ENCODE results near the gene NSD1. TPM values are rescaled to one million over a fixed set of nuclear protein-coding genes. Genes with fewer than 3 reads are reported as not detected.

NSD1 gene
- polyA plus RNA-seq, 1 donor (not counting 4 experiments of a cell fraction or from before 2014, with no cell fraction given) = 13.6 TPM

GRCh38 chr5:177185993-177186392 lies 52.4 kb downstream of the NSD1 start:
- dilution Hi-C loops (cut with MboI; ENCODE audit: extremely low pct_ligation_motif_present, low sequenced_read_pairs) = no loop called here
- Histone ChIP-seq H3K4me2 (ENCODE audit: control insufficient read depth, extremely low read depth, insufficient read depth, low read depth, low read length) (no peak overlapping the region), H3K9me1 (ENCODE audit: control insufficient read depth, extremely low read depth, insufficient read depth, low read length) (no peaks in the 10 kb centered on the region), H3K27me3 (ENCODE audit: control insufficient read depth, extremely low read depth, insufficient read depth, low read length) (no peaks in the 10 kb centered on the region), H3K9ac (ENCODE audit: control insufficient read depth, extremely low read depth, insufficient read depth, low read length) (no peak overlapping the region), H3K4me3 (ENCODE audit: control insufficient read depth in 2 of 3, extremely low read depth in 1 of 3, insufficient read depth in 2 of 3, low read depth in 1 of 3, low read length in 3 of 3) (no peak overlapping the region), H3K9me3 (ENCODE audit: control insufficient read depth, low read depth, low read length) (no peaks in the 10 kb centered on the region), H3K27ac (ENCODE audit: control insufficient read depth, insufficient read depth, low read length) (no peak overlapping the region), H3K36me3 (ENCODE audit: control insufficient read depth in 2 of 2, extremely low read depth in 1 of 2, insufficient read depth in 2 of 2, low read length in 2 of 2) (peaks cover 2 to 9% of the 10 kb centered on the region in 2 experiments), H4K20me1 (ENCODE audit: control insufficient read depth, extremely low read depth, insufficient read depth, low read length) (no peaks in the 10 kb centered on the region), H3K4me1 (ENCODE audit: control insufficient read depth, extremely low read depth, insufficient read depth, low read length) (no peaks in the 10 kb centered on the region), H3K79me2 (ENCODE audit: control insufficient read depth, insufficient read depth, low read length) (peaks cover 59% of the 10 kb centered on the region), H2AFZ (ENCODE audit: control insufficient read depth, low read length) (no peak overlapping the region)
- FAIRE-seq = no peak
- no peak for DNase-seq (ENCODE audit: low read depth, low spot score)
- no peak for TF ChIP-seq CTCF (optimal IDR thresholded peaks at IDR 0.05 in 1 of 3, IDR thresholded peaks at IDR 0.05 in 1 of 3, conservative IDR thresholded peaks at IDR 0.05 in 1 of 3; ENCODE audit: extremely low read depth in 1 of 3, insufficient read depth in 2 of 3, low read length in 3 of 3)
- TF ChIP-seq EZH2 (IDR thresholded peaks at IDR 0.05; ENCODE audit: low read length) = no peak

GRCh38 chr5:177186645-177187044 lies 53.1 kb downstream of the NSD1 start:
- Histone ChIP-seq H3K36me3 (ENCODE audit: control insufficient read depth in 2 of 2, extremely low read depth in 1 of 2, insufficient read depth in 2 of 2, low read length in 2 of 2) (peaks cover 3 to 7% of the 10 kb centered on the region in 2 experiments), H3K27ac (ENCODE audit: control insufficient read depth, insufficient read depth, low read length) (no peak overlapping the region), H3K4me3 (ENCODE audit: control insufficient read depth in 2 of 3, extremely low read depth in 1 of 3, insufficient read depth in 2 of 3, low read depth in 1 of 3, low read length in 3 of 3) (no peak overlapping the region), H4K20me1 (ENCODE audit: control insufficient read depth, extremely low read depth, insufficient read depth, low read length) (no peaks in the 10 kb centered on the region), H3K9me3 (ENCODE audit: control insufficient read depth, low read depth, low read length) (no peaks in the 10 kb centered on the region), H3K79me2 (ENCODE audit: control insufficient read depth, insufficient read depth, low read length) (peaks cover 53% of the 10 kb centered on the region), H2AFZ (ENCODE audit: control insufficient read depth, low read length) (no peak overlapping the region), H3K9me1 (ENCODE audit: control insufficient read depth, extremely low read depth, insufficient read depth, low read length) (no peaks in the 10 kb centered on the region), H3K4me2 (ENCODE audit: control insufficient read depth, extremely low read depth, insufficient read depth, low read depth, low read length) (no peak overlapping the region), H3K27me3 (ENCODE audit: control insufficient read depth, extremely low read depth, insufficient read depth, low read length) (no peaks in the 10 kb centered on the region), H3K4me1 (ENCODE audit: control insufficient read depth, extremely low read depth, insufficient read depth, low read length) (no peaks in the 10 kb centered on the region), H3K9ac (ENCODE audit: control insufficient read depth, extremely low read depth, insufficient read depth, low read length) (no peak overlapping the region)
- dilution Hi-C loops (cut with MboI; ENCODE audit: extremely low pct_ligation_motif_present, low sequenced_read_pairs) = no loop called here
- TF ChIP-seq CTCF (optimal IDR thresholded peaks at IDR 0.05 in 1 of 3, IDR thresholded peaks at IDR 0.05 in 1 of 3, conservative IDR thresholded peaks at IDR 0.05 in 1 of 3; ENCODE audit: extremely low read depth in 1 of 3, insufficient read depth in 2 of 3, low read length in 3 of 3) (no peak), EZH2 (IDR thresholded peaks at IDR 0.05; ENCODE audit: low read length) (no peak)
- FAIRE-seq (no peak), DNase-seq (ENCODE audit: low read depth, low spot score) (no peak)

Data from keratinocyte (primary cell).